T-helper 1 cell (primary cell): ENCODE results near the gene XRCC5.

Experiments
- DNase-seq, 5 donors: peaks; one replicate each; pipeline ENCODE4 v3.0.0-alpha.2; 2012 to 2020

XRCC5 gene

GRCh38 chr2:216086207-216086893 lies 22.8 kb upstream of the XRCC5 start:
- DNase-seq = no peak

GRCh38 chr2:216090369-216090786 lies 18.8 kb upstream of the XRCC5 start:
- DNase-seq = peak in 1 of 5 donors; percentile 15

GRCh38 chr2:216092646-216093045 lies 16.5 kb upstream of the XRCC5 start:
- no peak for DNase-seq

- DNase-seq = no peak
These were observed 14.4 kb upstream of the XRCC5 start for GRCh38 chr2:216094701-216095100.

- no peak for DNase-seq
These were observed 10.5 kb upstream of the XRCC5 start for GRCh38 chr2:216098421-216099334.

GRCh38 chr2:216101109-216101508 lies 8.0 kb upstream of the XRCC5 start:
- no peak for DNase-seq

- no peak for DNase-seq
These were observed 5.9 kb upstream of the XRCC5 start for GRCh38 chr2:216103213-216103612.

- DNase-seq = no peak
These were observed 4.5 kb upstream of the XRCC5 start for GRCh38 chr2:216104691-216105090.

- no peak for DNase-seq
These were observed 1.8 kb upstream of the XRCC5 start for GRCh38 chr2:216107320-216107719.

GRCh38 chr2:216107760-216108159 lies 1.4 kb upstream of the XRCC5 start:
- no peak for DNase-seq

GRCh38 chr2:216108310-216108966 lies 710 bp upstream of the XRCC5 start:
- no peak for DNase-seq

GRCh38 chr2:216109962-216110614 lies 940 bp downstream of the XRCC5 start:
- DNase-seq = peak in 1 of 5 donors; percentile 59

- no peak for DNase-seq
These were observed 1.5 kb downstream of the XRCC5 start for GRCh38 chr2:216110620-216111019.

- DNase-seq = no peak
These were observed 2.0 kb downstream of the XRCC5 start for GRCh38 chr2:216111122-216111521.

GRCh38 chr2:216112926-216113325 lies 3.8 kb downstream of the XRCC5 start:
- DNase-seq = no peak

GRCh38 chr2:216113572-216113971 lies 4.4 kb downstream of the XRCC5 start:
- DNase-seq = peak in 1 of 5 donors; percentile 59

- DNase-seq = no peak
These were observed 5.2 kb downstream of the XRCC5 start for GRCh38 chr2:216114382-216114713.

- peak; percentile 93 to 99 (median 97) for DNase-seq
These were observed 5.8 kb downstream of the XRCC5 start for GRCh38 chr2:216114714-216115531.

- DNase-seq = no peak
These were observed 7.3 kb downstream of the XRCC5 start for GRCh38 chr2:216116418-216116817.

GRCh38 chr2:216117561-216118340 lies 8.6 kb downstream of the XRCC5 start:
- DNase-seq = no peak

GRCh38 chr2:216118474-216118873 lies 9.3 kb downstream of the XRCC5 start:
- no peak for DNase-seq
